Measurements from ENCODE around the gene SPATA2.
"Not testable (repeated sequence)": the region's sequence is repeated elsewhere in the genome, so short reads cannot be mapped to it uniquely, and the experiment has no call there.

SPATA2 gene

GRCh38 chr20:49915380-49916145, at the start of gene SPATA2:
Gene SPATA2 (minus strand): TSS chr20:49915529. CDS start chr20:49908490, 7,039 bp downstream.
- peak; percentile 94 for DNase-seq

- no peak for DNase-seq
Observed at GRCh38 chr20:49961413-49961812, 46.1 kb upstream of the SPATA2 start.

GRCh38 chr20:49957089-49957938, 42.0 kb upstream of the SPATA2 start:
- not testable (repeated sequence) for DNase-seq

GRCh38 chr20:49956689-49957088, 41.4 kb upstream of the SPATA2 start:
- no peak for DNase-seq

GRCh38 chr20:49955830-49956396, 40.6 kb upstream of the SPATA2 start:
- DNase-seq = not testable (repeated sequence)

- no peak for DNase-seq
Observed at GRCh38 chr20:49955167-49955566, 39.8 kb upstream of the SPATA2 start.

GRCh38 chr20:49951151-49951550, 35.8 kb upstream of the SPATA2 start:
- no peak for DNase-seq

GRCh38 chr20:49948809-49949507, 33.6 kb upstream of the SPATA2 start:
- DNase-seq = no peak

- no peak for DNase-seq
Observed at GRCh38 chr20:49948178-49948577, 32.8 kb upstream of the SPATA2 start.

- no peak for DNase-seq
Observed at GRCh38 chr20:49945701-49946477, 30.6 kb upstream of the SPATA2 start.

- DNase-seq = no peak
Observed at GRCh38 chr20:49945306-49945700, 30.0 kb upstream of the SPATA2 start.

- no peak for DNase-seq
Observed at GRCh38 chr20:49942942-49943341, 27.6 kb upstream of the SPATA2 start.

- no peak for DNase-seq
Observed at GRCh38 chr20:49942303-49942702, 27.0 kb upstream of the SPATA2 start.

GRCh38 chr20:49941456-49941855, 26.1 kb upstream of the SPATA2 start:
- DNase-seq = no peak

- DNase-seq = no peak
Observed at GRCh38 chr20:49938173-49939163, 23.1 kb upstream of the SPATA2 start.

- DNase-seq = no peak
Observed at GRCh38 chr20:49937027-49937929, 21.9 kb upstream of the SPATA2 start.

GRCh38 chr20:49936153-49937026, 21.1 kb upstream of the SPATA2 start, which contains the start of gene RNF114:
Gene RNF114 (plus strand): TSS chr20:49936397. CDS start chr20:49936413, 16 bp downstream.
- DNase-seq = peak; percentile 81

GRCh38 chr20:49935746-49936152, 20.4 kb upstream of the SPATA2 start:
- no peak for DNase-seq

GRCh38 chr20:49929142-49929494, 13.8 kb upstream of the SPATA2 start:
- no peak for DNase-seq
